Measurements from ENCODE around the gene MMD.
"Not testable (repeated sequence)": the region's sequence is repeated elsewhere in the genome, so short reads cannot be mapped to it uniquely, and the experiment has no call there.

MMD gene

DNA sequence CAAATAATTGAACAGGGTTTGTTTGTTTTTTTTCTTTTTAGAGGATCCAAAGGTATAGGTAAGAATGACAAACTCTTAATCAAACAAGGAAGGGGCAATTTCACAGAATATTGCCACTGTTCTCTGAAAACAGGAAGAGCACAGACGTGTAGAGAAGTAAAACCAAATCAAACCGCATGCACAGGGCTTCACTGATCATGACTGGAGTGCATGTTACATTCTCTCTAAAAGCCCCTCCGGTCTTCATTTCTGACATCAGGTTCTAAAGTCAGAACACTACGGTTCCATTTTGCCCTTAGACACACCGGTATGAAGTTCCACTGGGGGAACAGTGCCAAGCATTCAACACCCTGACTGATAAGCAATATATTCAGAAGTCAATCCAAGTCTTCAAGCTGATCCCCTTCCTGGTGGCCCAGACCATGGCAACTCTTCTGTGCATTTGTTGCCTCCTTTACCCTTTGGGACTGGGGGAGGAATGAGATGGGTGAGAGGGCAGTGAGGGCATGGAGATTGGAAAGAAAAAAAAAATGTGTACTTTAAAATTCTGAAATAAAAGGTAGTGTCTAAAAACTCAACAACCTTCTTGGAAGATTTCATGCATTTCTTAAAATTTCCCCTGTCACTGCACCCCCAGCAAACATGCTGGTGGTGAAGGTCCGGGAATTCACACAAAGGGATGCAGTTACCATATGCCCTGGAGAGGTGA lies 1.4 kb downstream of the MMD start:
- DNase-seq: no peak

DNA sequence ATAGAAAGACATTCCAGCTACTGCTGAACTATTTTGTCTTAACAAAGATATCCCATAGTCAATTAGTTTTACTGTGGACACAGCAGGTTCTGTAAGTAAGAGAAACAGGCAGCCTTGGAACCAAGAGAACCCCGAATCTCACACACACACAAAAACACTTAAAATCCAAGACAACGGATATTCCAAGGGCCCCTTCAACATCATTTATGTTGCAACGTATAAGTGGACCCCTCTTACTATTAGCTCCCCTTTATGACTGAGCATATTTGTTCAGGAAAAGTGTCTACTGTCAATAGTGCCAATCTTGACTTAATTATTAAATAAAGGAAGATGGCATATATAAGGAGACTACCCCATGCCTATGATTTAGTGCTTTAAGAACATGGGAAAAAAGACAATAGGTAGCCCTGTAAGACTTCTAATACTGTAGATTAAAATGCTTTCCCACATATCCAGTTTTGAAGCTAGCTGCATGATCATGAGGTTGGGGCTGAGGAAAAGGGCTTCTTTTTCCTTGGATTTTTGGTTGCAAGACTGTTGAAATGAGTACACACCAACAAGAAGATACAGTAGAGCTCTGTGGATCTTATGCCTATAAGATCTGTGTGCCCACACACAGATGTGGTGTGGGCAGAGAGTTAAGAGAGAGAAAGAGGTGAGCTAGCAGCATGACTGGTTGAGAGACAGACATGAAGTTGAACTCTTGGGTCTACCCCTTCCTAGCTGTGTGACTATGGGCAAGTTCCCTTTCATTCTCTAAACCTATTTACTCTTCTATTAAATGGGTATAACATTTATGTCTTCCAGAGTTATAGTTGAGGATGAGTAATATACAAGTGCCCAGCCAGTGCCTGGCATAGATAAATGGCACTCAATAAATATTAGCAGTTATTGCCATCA lies 3.0 kb downstream of the MMD start:
- DNase-seq: no peak

DNA sequence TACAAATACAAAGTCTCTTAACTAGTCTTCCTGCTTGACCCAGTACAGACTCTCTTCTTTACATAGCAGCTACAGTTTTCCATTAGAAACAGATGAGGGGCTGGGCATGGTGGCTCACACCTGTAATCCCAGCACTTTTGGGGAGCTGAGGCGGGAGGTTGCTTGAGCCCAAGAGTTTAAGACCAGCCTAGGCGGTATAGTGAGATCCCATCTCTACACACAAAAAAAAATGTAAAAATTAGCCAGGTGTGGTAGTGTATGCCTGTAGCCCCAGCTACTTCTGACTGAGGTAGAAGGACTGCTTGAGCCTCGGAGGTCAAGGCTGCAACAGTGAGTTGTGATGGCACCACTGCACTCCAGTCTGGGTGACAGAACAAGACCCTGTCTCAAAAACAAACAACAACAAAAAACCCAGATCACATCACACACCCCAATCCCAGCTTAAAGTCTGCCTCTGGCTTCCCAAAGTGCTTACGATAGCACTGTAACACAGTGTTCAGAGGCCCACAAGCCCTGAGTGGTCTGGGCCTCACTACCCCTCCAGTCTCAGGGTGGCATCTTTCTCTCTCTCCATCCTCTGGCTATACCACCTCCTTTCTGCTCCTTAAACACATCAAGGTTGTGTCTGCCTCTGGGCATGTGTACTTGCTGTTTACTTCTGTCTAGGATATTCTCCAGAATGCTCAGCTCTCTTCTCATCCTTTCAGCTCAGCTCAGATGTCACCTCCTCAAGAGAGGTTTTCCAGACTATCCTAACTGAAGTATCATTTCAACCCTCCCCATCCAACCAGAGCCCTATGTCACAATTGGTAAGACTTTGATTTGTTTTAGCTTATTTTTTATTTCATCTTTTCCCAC lies 4.0 kb downstream of the MMD start:
- DNase-seq: no peak

DNA sequence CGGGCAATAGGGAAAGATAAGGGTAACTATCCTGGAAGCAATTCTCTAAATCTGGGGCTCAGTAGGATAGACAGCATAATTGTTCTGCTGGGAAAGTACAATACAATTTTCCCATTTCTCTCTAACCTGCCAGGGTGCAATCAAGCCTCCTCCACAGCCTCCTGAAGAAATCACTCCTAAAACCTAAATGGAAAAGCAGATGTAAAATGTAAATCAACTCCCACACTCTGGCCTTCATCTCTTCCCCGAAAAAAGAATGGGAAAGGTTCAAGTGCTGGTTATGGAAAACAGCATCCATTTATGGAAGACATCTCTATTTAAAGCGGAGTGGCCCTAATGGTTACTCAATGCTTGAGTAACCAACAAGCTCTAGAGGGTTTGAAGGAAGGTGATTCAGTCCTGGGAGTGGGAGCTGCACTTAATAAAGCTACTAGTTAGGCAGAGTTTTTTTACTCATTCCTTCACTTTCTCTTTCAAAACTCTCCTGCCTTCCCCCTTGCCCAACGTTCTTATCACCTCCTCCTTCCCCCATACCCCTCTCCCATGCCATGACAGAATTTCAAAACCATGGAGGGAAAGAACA lies 5.1 kb downstream of the MMD start:
- DNase-seq: no peak

DNA sequence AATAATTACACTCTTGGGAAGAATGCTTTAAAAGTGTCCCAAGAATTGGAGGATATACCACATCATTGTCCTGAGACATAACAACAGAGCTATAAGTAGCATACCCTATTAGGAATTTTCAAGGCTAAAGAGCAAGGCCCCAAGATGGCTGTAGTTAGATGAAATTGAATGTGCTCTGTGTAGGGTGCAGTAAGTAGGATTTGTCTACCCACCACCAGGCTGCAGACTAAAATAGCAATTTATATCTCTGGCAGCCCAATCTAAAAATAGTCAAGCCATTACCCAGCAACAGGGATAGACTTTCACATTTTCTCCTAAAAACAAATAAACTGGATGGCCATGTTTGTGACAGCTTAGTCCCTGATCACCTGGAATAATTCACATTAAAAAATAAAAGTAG lies 5.6 kb downstream of the MMD start:
- DNase-seq: no peak

DNA sequence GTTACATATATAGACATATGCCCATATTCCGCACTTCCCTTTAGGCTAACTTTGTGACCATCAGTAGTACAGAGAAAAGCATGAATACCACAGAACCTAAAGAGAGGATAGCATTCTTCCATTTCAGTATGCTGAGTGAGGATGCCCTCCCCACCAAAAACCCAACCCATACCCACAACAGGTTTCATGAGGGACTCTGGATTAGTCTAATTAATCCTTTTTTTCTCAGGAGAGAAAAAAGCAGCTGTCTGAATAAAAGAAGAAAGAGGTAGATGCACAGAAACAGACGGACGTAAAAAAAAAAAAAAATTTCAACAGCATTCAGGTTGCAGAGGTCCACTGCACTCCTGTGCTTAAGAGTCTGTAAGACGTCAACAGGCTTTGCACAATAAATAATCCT lies 6.7 kb downstream of the MMD start:
- no peak for DNase-seq

DNA sequence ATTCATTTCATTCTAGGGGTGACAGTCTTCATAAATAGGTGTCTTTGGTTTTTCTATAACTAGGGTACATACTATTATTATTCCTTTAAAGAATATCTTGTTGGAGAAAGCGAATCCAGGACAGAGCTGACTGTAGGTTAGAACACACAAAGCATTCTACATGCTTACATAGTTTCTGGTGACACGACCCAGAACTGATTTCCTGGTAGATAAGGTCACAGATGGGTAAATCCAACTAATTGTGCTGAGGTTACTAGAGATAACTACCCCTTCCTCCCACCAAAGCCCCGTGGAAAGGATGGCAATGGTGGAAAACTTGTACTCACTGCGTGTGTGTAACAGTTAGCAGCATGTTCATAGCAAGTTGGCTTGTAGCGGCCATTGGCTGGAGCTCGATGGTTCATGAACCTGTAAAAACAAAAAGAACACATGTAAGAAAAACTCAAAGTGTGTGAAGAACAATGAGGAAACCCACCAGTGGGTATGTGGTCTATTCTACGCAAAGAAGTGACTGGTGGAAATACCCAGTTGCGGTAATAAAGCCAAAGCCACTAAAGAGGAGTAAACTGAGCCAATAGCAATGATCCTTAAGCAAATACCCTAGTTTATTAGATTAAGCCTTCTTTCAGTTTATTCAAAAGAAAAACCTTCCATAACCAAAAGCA lies 7.7 kb downstream of the MMD start:
- DNase-seq: no peak

DNA sequence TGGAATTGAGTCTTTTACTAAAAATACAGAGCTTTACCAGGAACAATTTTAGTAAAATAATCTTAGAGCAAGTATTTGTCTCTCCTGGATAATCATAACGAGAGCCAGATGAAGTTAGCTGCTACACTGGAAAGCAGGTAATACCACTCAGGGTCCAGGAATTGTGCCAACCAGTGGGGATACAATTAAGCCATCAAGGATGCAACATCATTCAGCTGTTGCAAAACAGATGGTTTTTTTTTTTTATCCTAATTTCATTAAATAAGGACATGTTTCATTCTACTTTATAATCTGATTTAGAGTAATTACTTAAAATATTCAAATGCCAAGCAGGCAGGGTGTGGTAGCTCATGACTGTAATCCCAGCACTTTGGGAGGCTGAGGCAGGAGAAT lies 10.2 kb downstream of the MMD start:
- no peak for DNase-seq

DNA sequence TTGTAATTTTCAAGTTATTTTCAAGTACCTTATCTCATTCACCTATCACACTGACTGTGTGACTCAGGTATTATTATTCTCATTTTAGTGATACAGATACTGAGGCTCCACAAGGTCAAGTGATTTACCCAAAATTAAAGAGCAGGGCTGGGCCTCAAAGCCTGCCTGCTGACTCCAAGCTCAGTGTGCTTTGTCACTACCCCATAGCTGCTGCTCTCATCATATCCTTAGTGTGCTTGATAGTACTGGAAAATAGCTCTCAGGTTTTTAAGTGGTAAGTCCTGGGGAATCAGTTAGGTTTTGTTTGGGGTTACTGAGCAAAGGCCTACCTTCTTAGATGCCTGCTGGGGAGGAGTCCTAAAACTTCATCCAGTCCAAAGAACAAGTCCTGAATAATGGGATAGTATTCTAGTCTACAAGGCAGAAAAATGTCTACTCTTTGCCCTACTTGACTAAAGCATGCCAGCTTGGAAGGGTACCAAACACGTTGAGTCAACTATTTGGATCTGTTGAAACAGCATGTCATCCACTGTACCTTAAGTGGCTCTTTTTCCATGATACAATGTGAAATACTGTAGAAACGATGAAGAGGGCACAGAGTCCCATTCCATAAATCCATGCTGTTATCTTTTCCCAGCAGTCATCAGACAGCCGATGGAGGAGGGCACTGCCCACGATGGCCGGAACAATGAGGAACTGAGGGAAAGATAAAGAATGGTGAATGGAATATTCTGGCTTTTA lies 10.7 kb downstream of the MMD start:
- no peak for DNase-seq

DNA sequence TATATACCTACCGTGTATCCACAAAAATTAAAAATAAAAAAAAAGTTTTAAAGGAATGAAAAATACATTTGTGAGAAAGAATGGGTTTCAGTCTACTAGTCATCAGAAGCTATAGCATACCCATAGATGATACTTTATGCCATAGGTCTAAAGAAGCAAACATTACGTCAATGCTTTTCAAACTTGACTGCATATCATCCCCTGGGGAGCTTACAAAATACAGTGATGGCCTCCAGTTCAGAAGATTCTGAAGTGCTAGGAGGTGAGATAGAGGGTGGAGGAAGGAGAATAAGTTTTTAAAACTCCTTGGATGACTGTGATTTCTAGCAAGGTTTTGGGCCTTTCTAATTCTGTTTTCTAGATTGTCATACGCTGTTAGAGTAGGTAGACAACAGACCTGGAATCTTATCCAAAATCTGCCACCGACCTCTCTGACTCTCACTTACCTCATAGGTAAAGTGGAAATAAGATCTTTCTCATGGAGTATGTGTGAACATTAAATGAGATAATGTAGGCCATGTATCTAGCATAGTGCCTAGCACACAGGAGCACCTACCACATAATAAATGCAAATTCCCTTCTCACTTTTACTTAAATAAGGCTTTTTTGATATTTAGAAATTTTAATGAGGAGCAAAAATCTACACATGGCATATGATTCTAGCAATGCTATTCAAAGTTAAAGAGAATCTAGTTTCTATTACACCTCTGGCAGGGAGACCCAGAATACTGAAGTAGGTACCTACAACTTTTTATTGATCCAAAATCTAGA lies 12.4 kb downstream of the MMD start:
- DNase-seq: no peak

DNA sequence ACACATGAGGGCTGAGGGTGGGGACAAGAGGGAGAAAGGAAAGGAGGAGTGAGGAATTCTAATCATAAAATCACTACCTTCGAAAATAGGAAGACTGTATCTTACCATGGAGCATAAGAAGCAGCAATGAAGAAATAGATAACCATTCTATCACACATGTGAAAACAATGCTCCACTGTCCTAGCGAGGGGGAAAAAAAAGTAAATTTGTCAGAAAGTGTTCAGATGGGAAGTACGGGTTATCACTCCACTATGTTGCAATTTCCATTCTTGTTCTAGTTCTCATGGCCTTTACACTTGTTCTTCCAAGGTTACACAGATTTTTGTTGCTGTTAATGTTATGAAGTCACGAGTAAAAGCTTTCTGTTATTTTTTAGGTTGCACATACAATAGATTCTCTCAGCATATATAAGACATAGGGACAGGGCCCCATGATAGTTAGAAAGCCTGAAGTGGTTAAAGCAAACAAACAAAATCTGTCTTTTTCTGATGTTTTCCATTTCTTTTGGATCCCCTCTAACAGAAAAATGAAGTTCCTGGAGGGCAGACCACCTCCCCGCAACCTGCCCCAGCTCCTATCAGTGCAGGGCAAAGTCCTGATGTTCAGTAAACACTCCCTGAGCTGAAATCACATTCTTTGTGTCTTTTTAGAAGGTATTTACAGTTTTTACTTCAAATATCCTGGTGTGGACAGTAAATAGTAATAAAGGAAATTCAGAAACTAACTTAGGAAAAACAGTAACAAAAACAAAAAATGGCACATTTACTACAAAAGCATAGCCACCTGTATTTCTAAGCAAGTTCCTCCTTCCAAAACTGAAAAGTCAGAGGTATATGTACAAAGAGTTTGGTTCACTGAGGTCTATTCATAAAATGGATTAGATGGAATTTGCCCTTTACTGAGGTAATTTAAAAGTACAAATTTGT lies 13.7 kb downstream of the MMD start:
- DNase-seq: no peak

DNA sequence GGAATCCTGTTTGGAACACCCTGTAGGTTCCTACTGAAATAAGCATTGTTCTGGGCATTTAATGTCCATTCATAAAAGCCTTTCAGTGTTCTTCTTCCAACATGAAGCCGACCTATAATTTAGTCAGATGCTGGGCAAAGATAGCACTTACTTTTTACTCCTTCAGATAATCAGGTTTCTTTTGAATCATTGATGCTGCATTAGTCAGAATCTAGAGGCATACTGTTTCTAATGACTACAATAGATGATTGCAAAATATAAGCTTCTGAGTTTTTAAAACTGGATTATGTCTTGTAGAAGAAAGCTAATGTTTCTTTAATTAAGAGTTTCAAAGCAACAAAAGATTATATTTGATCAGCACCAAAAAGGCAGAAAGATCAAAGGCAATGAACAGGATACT lies 16.0 kb downstream of the MMD start:
- DNase-seq: no peak

DNA sequence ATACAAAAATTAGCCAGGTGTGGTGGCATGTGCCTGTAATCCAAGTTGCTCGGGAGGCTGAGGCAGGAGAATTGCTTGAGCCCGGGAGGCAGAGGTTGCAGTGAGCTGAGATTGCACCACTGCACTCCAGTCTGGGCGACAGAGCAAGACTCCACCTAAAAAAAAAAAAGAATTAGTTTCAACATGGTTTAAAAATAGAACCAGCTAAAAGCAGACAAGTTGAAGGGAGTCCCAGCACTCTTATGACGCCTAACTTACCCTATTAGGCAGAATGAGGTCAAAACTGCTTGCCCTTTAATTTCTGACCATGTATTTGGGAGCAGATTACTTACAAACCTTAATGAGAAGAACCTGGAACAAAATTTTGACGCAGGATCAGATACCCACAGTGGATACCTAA lies 17.4 kb downstream of the MMD start:
- DNase-seq: not testable (repeated sequence)

DNA sequence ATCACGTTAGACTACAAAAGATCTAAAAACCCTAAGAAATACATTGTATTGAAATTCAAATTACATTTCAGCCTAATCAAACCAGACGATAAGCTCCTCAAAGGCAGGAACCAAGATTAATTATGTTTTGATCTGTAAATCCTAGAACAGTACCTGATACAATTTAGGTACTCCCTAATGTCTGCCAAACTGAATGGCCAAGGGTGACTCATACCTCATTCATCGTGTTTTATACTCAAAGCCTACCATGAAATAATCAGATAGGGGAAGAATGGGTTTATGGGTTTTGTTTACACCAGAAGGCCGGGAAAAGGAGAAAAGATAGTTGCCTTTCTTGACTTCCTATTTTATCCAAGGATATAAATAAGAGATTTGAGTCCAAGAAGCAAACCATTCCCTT lies 19.3 kb downstream of the MMD start:
- DNase-seq: no peak

DNA sequence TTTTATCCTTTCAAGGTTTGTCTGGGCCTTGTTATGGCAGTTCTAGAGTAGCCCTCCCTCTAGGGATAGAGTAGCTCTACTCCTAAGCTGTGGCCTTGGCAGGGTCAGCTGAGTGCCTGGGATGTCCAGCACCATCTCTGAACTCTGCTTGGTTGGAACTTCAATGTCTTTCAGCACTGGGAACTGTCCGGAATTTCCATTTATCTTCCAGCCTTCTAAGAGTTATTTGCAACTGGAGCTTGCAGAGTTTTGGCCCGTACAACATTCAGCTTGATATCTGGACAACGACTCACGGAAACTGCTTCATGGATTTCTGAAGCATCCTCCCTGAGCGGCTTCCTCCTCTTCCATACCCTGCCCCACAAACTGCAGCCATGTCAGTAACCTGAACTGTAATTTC lies 22.9 kb downstream of the MMD start:
- DNase-seq: no peak

DNA sequence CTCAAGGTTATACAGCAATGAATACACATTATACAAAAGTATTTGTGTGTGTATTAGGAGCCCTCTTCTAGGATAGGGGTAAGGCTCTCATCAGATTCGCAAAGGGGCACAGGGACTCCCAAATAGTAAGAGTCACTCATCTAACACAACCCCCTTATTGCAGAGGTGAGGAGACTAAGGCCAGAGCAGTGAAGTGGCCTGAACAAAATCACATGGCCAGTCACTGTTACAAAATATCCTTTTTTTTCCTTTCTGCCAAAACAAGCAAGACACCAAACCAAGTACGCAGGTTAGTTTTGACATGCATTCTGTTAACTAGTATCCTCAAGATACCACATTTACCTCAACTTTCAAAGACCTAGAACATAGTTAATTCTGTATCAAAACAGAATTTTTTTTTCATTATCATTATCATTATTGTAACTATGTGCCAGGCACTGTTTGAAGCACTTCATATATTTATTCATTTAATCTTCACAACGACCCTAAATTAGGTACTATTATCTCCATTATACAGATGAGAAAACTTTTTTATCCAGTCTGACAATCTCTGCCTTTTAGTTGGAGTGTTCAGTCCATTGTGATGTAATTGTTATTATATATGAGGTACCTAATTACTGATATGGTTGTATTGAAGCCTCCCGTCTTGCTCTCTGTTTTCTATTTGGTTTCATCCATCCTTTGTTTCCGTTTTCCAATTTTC lies 25.7 kb downstream of the MMD start:
- no peak for DNase-seq

DNA sequence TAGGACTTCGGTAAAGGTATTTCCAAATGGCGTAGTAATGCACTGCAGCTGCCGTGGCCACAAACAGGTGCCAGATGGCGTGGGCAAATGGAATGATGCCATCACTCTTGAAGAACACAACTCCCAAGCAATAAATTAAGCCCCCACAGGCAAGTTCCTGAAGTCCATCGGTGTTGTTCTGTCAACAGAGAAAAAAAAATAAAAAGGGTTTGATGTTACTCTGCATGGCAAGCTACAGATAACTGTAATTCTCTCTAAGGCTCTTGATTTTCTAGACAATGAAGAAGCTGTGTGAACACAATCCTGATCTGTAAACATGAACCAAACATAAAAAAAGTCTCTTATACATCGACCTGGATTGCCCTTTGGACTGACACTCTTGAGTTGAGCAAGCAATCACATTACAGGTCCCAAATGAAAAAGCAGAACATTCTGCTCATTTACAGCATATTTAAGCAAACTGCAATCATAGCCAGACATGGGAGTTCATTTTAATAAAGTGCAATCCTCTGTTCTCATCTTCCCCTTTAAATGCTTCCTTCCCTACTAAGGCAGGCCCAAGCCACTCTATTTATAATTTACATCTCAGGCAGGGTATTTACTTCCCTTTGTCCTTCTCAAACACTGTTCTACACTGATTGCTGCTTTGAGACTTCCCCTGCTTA lies 27.1 kb downstream of the MMD start:
- no peak for DNase-seq

DNA sequence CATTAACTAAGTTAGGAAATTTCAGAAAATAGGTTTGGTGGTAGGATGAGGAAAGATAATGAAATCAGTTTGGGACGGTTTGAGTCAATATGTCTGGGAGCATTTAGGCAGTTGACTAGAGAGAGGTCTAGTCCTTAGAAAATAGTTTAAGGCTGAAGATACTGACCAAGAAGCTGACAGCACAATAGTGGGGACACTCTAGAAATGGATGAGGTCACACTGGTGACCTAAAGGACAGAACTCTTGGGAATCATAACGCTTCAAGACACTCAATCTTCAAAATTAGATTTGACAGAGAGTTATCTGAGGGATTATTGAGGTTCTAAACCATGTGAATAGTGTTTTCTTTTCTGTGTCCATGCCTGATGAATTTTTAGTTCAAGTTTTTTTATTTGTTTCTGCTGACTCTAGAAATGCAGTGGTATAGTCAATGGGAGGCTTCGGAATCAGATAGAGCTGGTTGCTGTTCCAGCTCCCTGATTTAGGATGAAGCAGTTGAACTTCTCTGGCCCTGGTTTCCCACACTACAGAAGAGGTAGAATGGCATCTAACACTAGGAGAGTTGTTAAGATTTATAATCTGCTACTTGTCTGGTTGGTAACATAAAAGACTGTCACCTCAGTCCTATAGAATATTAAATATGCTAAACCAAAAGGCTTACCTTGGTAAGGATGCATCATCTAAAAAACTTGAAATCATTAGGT lies 29.7 kb downstream of the MMD start:
- no peak for DNase-seq
